ENCODE results near the gene XRCC1.

DNA sequence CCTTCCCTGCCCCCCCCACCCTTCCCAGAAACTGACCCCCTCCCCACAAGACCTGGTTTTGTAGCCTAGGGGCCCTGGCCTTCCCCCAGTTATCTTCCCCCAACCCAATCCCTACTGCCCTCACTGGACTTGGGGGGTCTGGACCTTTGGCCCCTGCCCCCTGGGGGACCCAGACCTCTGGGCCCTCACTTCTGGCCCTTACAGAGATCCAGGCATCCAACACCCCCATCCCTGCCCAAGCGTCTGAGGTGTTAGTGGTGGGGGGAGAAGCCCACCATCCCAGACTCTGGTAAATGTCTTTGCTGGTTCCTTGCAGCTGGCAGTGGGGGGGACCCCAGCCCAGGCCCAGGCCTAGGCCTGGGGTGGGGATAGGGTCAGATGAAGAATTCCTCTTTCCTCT is 47.6 kb upstream of the XRCC1 start:
- TF ChIP-seq, protein P1, sequence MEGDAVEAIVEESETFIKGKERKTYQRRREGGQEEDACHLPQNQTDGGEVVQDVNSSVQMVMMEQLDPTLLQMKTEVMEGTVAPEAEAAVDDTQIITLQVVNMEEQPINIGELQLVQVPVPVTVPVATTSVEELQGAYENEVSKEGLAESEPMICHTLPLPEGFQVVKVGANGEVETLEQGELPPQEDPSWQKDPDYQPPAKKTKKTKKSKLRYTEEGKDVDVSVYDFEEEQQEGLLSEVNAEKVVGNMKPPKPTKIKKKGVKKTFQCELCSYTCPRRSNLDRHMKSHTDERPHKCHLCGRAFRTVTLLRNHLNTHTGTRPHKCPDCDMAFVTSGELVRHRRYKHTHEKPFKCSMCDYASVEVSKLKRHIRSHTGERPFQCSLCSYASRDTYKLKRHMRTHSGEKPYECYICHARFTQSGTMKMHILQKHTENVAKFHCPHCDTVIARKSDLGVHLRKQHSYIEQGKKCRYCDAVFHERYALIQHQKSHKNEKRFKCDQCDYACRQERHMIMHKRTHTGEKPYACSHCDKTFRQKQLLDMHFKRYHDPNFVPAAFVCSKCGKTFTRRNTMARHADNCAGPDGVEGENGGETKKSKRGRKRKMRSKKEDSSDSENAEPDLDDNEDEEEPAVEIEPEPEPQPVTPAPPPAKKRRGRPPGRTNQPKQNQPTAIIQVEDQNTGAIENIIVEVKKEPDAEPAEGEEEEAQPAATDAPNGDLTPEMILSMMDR (IDR thresholded peaks at IDR 0.05): no peak
- TF ChIP-seq POLR2A (IDR thresholded peaks at IDR 0.05) (no peak), EP300 (IDR thresholded peaks at IDR 0.05) (no peak)
